H1 (cell line): ENCODE measurements around the gene ZFP3. TPM values are rescaled to one million over a fixed set of nuclear protein-coding genes. Genes with fewer than 3 reads are reported as not detected.

Source experiments
- CTCF ChIA-PET: fragments of 300-600 bp; sonication (Branson Sonifier 250); formaldehyde crosslinking; loops from one replicate; lab custom pipeline; 2021; ENCODE audit not compliant: partially characterized antibody; lab: Charles Lee
- POLR2A ChIA-PET: fragments of 300-600 bp; sonication (Branson Sonifier 250); formaldehyde crosslinking; loops from one replicate; lab custom pipeline; 2021; ENCODE audit warnings: inconsistent platforms; ENCODE audit not compliant: partially characterized antibody; lab: Charles Lee
- DNase-seq, 2 experiments: peaks; one replicate each; pipeline versions ENCODE4 v3.0.0 to v3.0.0-alpha.2; 2010 to 2022; ENCODE audit warnings: low spot score in 2 of 2, low read depth in 1 of 2, mixed read lengths in 1 of 2
- FAIRE-seq: peaks from 2 replicates; lab custom pipeline; 2011; peaks lifted over from hg19 to GRCh38; lab: Jason Lieb, UNC
- H2AFZ ChIP-seq: 2 replicates; pipeline ENCODE4 v1.8.1; 2012; ENCODE audit warnings: low read length, inconsistent platforms
- H2AK5ac ChIP-seq: 2 replicates; pipeline ENCODE4 v1.6.1; 2013; ENCODE audit warnings: low read depth, low read length
- H2BK120ac ChIP-seq: replicated peaks from 2 replicates; pipeline ENCODE3; 2013; ENCODE audit warnings: low read depth, low read length, inconsistent platforms
- H2BK12ac ChIP-seq: 2 replicates; pipeline ENCODE4 v1.6.1; 2013; ENCODE audit warnings: low read depth, low read length
- H2BK15ac ChIP-seq: 2 replicates; pipeline ENCODE4 v1.6.1; 2013; ENCODE audit warnings: low read length
- H2BK20ac ChIP-seq: 2 replicates; pipeline ENCODE4 v1.6.1; 2013; ENCODE audit warnings: low read length
- H2BK5ac ChIP-seq: 2 replicates; pipeline ENCODE4 v1.6.1; 2013; ENCODE audit warnings: low read depth, low read length
- H3K14ac ChIP-seq: 2 replicates; pipeline ENCODE4 v1.6.1; 2013; ENCODE audit warnings: inconsistent platforms; ENCODE audit not compliant: insufficient read length
- H3K18ac ChIP-seq: 2 replicates; pipeline ENCODE4 v1.6.1; 2013; ENCODE audit warnings: low read length; ENCODE audit errors: extremely low read depth
- H3K23ac ChIP-seq: 2 replicates; pipeline ENCODE4 v1.6.1; 2013; ENCODE audit warnings: inconsistent platforms; ENCODE audit not compliant: insufficient read length
- H3K23me2 ChIP-seq: 2 replicates; pipeline ENCODE4 v1.6.1; 2013; ENCODE audit warnings: low read depth, low read length
- H3K27ac ChIP-seq: 2 replicates; pipeline ENCODE4 v1.6.1; 2011; ENCODE audit warnings: low read depth, low read length, inconsistent platforms
- H3K27me3 ChIP-seq, 4 experiments: replicated peaks in 1 of 4; 1 replicate in 1 of 4; 2 replicates in 3 of 4; pipeline versions ENCODE4 v1.6.1 to v1.8.1; 2011 to 2013; ENCODE audit warnings: low read length in 3 of 4, mild to moderate bottlenecking in 3 of 4, inconsistent platforms in 2 of 4, mixed read lengths in 2 of 4, moderate library complexity in 1 of 4; ENCODE audit not compliant: control insufficient read depth in 3 of 4, insufficient read depth in 3 of 4; ENCODE audit errors: extremely low read depth in 1 of 4
- H3K36me3 ChIP-seq, 4 experiments: 2 replicates each; pipeline versions ENCODE4 v1.6.1 to v1.8.1; 2011 to 2013; ENCODE audit warnings: mild to moderate bottlenecking in 4 of 4, low read length in 3 of 4, moderate library complexity in 2 of 4, control low read depth in 1 of 4, inconsistent platforms in 1 of 4; ENCODE audit not compliant: insufficient read depth in 4 of 4, control insufficient read depth in 2 of 4
- H3K4ac ChIP-seq: replicated peaks from 2 replicates; pipeline ENCODE3; 2013; ENCODE audit warnings: low read length, low read depth, mixed read lengths, inconsistent platforms; ENCODE audit not compliant: insufficient read length
- H3K4me1 ChIP-seq, 4 experiments: replicated peaks in 1 of 4; 1 replicate in 1 of 4; 2 replicates in 3 of 4; pipeline versions ENCODE4 v1.6.1 to v1.8.1; 2011 to 2013; ENCODE audit warnings: low read length in 3 of 4, inconsistent platforms in 2 of 4, mixed read lengths in 1 of 4; ENCODE audit not compliant: insufficient read depth in 4 of 4, control insufficient read depth in 3 of 4
- H3K4me2 ChIP-seq, 2 experiments: 2 replicates each; pipeline versions ENCODE4 v1.6.1 to v1.8.1; 2011 to 2013; ENCODE audit warnings: low read depth in 2 of 2, low read length in 2 of 2, control low read depth in 1 of 2, inconsistent platforms in 1 of 2, mild to moderate bottlenecking in 1 of 2; ENCODE audit not compliant: insufficient read depth in 1 of 2
- H3K4me3 ChIP-seq, 4 experiments: fragments of 200-600, 300-600 bp in 1 of 4; sonication (generic), shearing (Covaris generic), sonication (Bioruptor Twin) in 1 of 4; 2 replicates each; pipeline versions ENCODE4 v1.5.1 to v1.8.1; 2011 to 2016; ENCODE audit warnings: low read length in 4 of 4, low read depth in 3 of 4, control low read depth in 2 of 4, inconsistent platforms in 2 of 4, mild to moderate bottlenecking in 2 of 4, mixed read lengths in 1 of 4, moderate library complexity in 1 of 4; ENCODE audit not compliant: insufficient read depth in 2 of 4; ENCODE audit errors: extremely low read depth in 1 of 4
- H3K56ac ChIP-seq: replicated peaks from 2 replicates; pipeline ENCODE3; 2013; ENCODE audit warnings: low read depth, mild to moderate bottlenecking, mixed read lengths, low read length, inconsistent platforms; ENCODE audit not compliant: insufficient read length
- H3K79me1 ChIP-seq: 2 replicates; pipeline ENCODE4 v1.6.1; 2013; ENCODE audit warnings: low read depth, low read length, control low read depth
- H3K79me2 ChIP-seq, 2 experiments: 2 replicates each; pipeline versions ENCODE4 v1.6.1 to v1.8.1; 2012 to 2013; ENCODE audit warnings: low read length in 2 of 2, mild to moderate bottlenecking in 2 of 2, inconsistent platforms in 1 of 2; ENCODE audit not compliant: insufficient read depth in 2 of 2, control insufficient read depth in 1 of 2
- H3K9ac ChIP-seq, 4 experiments: replicated peaks in 1 of 4; 1 replicate in 1 of 4; 2 replicates in 3 of 4; pipeline versions ENCODE4 v1.6.1 to v1.8.1; 2011 to 2013; ENCODE audit warnings: low read depth in 3 of 4, low read length in 3 of 4, control low read depth in 2 of 4, mild to moderate bottlenecking in 2 of 4, moderate library complexity in 2 of 4, inconsistent platforms in 1 of 4; ENCODE audit errors: extremely low read depth in 1 of 4
- H3K9me3 ChIP-seq, 2 experiments: 2 replicates each; pipeline versions ENCODE4 v1.6.1 to v1.8.1; 2012 to 2013; ENCODE audit warnings: mild to moderate bottlenecking in 2 of 2, moderate library complexity in 2 of 2, control low read depth in 1 of 2, inconsistent platforms in 1 of 2, low read depth in 1 of 2, low read length in 1 of 2, mixed read lengths in 1 of 2; ENCODE audit not compliant: insufficient read depth in 2 of 2
- H4K20me1 ChIP-seq, 2 experiments: replicated peaks in 1 of 2; 2 replicates each; pipeline versions ENCODE3 to v1.8.1; 2011 to 2013; ENCODE audit warnings: inconsistent platforms in 2 of 2, low read length in 2 of 2, mild to moderate bottlenecking in 1 of 2; ENCODE audit not compliant: insufficient read depth in 2 of 2, control insufficient read depth in 1 of 2
- H4K5ac ChIP-seq: 2 replicates; pipeline ENCODE4 v1.6.1; 2013; ENCODE audit warnings: low read length, low read depth, mixed read lengths, inconsistent platforms; ENCODE audit not compliant: insufficient read length
- H4K8ac ChIP-seq: 2 replicates; pipeline ENCODE4 v1.8.0; 2013; ENCODE audit warnings: mild to moderate bottlenecking, moderate library complexity, low read length, inconsistent platforms; ENCODE audit not compliant: insufficient read depth; ENCODE audit errors: extremely low read depth
- H4K91ac ChIP-seq: replicated peaks from 2 replicates; pipeline ENCODE3; 2013; ENCODE audit warnings: low read length, mixed read lengths, inconsistent platforms; ENCODE audit not compliant: insufficient read length
- BACH1 ChIP-seq: IDR thresholded peaks from 2 replicates; pipeline ENCODE4 v1.6.1; 2012; ENCODE audit warnings: low read length, improper control_type of control experiment
- whole genome bisulfite sequencing, 2 experiments: shearing (Covaris generic) in 1 of 2; methylation state at CpG; one replicate each; pipeline versions ENCODE4 v1.1.6 to v1.1.7; 2013 to 2015; ENCODE audit warnings: low lambda C conversion rate in 2 of 2, mixed read lengths in 2 of 2, inconsistent platforms in 1 of 2, low coverage in 1 of 2, missing lambda C conversion rate in 1 of 2; ENCODE audit not compliant: insufficient replicate concordance in 2 of 2, insufficient coverage in 1 of 2, insufficient read length in 1 of 2; ENCODE audit errors: extremely low coverage in 1 of 2, missing lambda C conversion rate in 1 of 2; 5-methylcytosine and 5-hydroxymethylcytosine counted together
- polyA plus RNA-seq, 7 experiments: library from polyadenylated mRNA; depleted of rRNA in 3 of 7; stranded (reverse) in 5 of 7; unstranded in 2 of 7; fragments of >200 nt in 5 of 7; fragments of 200-250 nt in 2 of 7; gene quantifications; 1 replicate in 5 of 7; 2 replicates in 1 of 7; 4 replicates in 1 of 7; pipeline versions ENCODE4 v1.2.1 to v1.2.3, GENCODE V29; 2011 to 2013; ENCODE audit warnings: missing spikeins in 2 of 7, mixed read lengths in 2 of 7
- total RNA-seq: library from RNA; stranded (reverse); fragmentation: NEBNext Ultra II Directional; extraction: Animal tissue kit (Norgen Biotek cat#: 25700); gene quantifications from 2 replicates; pipeline ENCODE4 v1.2.1, GENCODE V29; 2021
- TF ChIP-seq, protein P1 (sequence below): IDR thresholded peaks from 2 replicates; pipeline ENCODE4 v1.6.1; 2012; ENCODE audit warnings: inconsistent platforms

Gene ZFP3
- total and polyA plus RNA-seq, 2 of the 8 experiments (the other 6 are each of a cell fraction or from before 2014, with no cell fraction given): 0.15 to 0.44 TPM

DNA sequence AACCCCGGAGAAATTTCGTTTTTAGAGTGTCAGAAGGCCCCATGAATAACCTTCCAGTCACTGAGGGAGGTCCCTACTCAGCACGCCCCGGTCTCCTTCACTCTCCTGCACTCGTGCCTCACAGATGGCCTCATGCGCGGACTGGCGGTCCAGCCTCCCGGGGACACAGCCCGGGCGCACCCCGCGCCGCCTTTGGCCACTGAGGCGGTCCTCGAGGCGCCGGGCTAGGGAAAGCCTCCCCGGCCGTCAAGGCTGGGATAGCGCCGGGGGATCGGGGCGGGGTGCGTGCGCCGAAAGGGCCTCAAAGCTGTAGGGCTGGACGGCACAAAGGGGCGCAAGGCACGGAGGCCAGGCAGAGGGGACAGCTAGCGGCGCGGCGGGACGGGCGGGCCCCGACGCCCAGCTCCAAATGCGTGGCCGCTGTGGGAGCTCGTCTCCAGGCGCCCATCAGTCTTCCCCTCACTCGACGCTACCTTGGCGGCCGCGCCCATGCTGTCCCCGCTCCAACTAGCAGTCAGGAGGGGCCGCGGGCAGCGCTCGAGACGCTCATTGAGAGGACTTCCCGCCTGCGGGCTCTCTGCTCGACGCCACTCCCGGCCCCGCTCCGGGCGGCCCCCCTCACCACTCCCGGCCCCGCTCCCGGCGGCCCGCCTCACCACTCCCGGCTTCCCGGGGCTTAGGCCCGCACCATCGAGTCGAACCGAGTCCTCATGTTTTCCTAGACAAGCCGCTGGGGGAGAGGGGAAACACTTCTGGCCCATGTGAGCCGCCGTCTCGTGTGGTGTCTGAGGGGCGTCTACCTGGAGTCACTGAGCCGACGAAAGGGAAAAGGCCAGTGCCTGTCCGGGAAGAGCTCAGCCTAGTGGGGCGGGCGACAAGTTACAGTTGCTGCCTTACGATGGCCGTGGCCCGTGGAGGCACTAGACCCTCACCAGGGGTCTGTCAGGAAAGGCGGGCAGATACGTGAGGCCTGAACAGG is 37.7 kb downstream of the ZFP3 start, which contains the start of gene USP6:
USP6 (plus strand) TSS at position 360 of the 979 bp plus-strand sequence. CDS start 14,336 bp downstream, outside the sequence.
- FAIRE-seq: no peak
- H2BK20ac ChIP-seq: no peak within 1 kb of the TSS

More for the DNA sequence above, 37.7 kb downstream of the ZFP3 start, which contains the start of gene USP6:
- Histone ChIP-seq H2AK5ac (no peak within 1 kb of the TSS), H4K8ac (peak within 1 kb of the TSS; percentile 81), H3K79me1 (no peaks in the 10 kb centered on the region), H3K23ac (no peak within 1 kb of the TSS), H3K9ac (no peak within 1 kb of the TSS), H3K18ac (0 out of 2 replicates have a peak within 1 kb of the TSS, but pooled peaks have one; percentile 22), H4K5ac (no peak within 1 kb of the TSS), H2BK5ac (no peak within 1 kb of the TSS), H3K4me2 (no peak within 1 kb of the TSS), H3K14ac (no peak within 1 kb of the TSS), H3K56ac (no peak within 1 kb of the TSS), H2BK120ac (no peak within 1 kb of the TSS), H3K36me3 (no peaks in the 10 kb centered on the region), H2BK15ac (no peak within 1 kb of the TSS), H2AFZ (no peak within 1 kb of the TSS), H4K20me1 (peaks cover 0 to 2% of the 10 kb centered on the region in 2 experiments), H3K27me3 (peaks cover 0 to 2% (median 0%) of the 10 kb centered on the region in 4 experiments; a peak in 2 of 7 replicates), H3K79me2 (peaks cover 0 to 3% of the 10 kb centered on the region in 2 experiments; a peak in 2 of 4 replicates), H3K4ac (no peak within 1 kb of the TSS), H3K9me3 (peaks cover 0 to 3% of the 10 kb centered on the region in 2 experiments; a peak in 1 of 4 replicates), H3K27ac (no peak within 1 kb of the TSS), H2BK12ac (no peak within 1 kb of the TSS), H3K4me1 (peaks cover 0 to under 1% (median 0%) of the 10 kb centered on the region in 4 experiments; a peak in 1 of 7 replicates), H3K23me2 (peaks cover 9% of the 10 kb centered on the region), H4K91ac (no peak within 1 kb of the TSS), H3K4me3 (no peak within 1 kb of the TSS)
- TF ChIP-seq, protein P1, sequence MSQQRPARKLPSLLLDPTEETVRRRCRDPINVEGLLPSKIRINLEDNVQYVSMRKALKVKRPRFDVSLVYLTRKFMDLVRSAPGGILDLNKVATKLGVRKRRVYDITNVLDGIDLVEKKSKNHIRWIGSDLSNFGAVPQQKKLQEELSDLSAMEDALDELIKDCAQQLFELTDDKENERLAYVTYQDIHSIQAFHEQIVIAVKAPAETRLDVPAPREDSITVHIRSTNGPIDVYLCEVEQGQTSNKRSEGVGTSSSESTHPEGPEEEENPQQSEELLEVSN: peak; percentile 92
- TF ChIP-seq BACH1: no peak
- ChIA-PET CTCF (interaction anchor here (1.5 kb wide), 1 partner anchor 10 kb away, joined by 3 read pairs; no protein-coding TSS in a partner anchor), POLR2A (interaction anchor here (2.1 kb wide), 1 partner anchor 13 kb away, joined by 5 read pairs; no protein-coding TSS in a partner anchor)
- DNase-seq: peak in 1 of 2 experiments; percentile 57
- 91% methylated on average over 41 of the region's 87 CpGs; no CpG with 5 or more reads in 1 of the 2 experiments for WGBS, 2 experiments
